Colonic mucosa (tissue), 4 donors: ENCODE measurements around the gene AGER. TPM values are rescaled to one million over a fixed set of nuclear protein-coding genes. Genes with fewer than 3 reads are reported as not detected.

ENCODE experiments used
- DNase-seq: peaks from one replicate; pipeline ENCODE4 v3.0.0-alpha.2; 2020
- H3K27ac ChIP-seq: fragments of 200-600 bp; one replicate; pipeline ENCODE4 v1.8.0; 2021
- H3K27me3 ChIP-seq: fragments of 200-600 bp; one replicate; pipeline ENCODE4 v1.8.0; 2021
- H3K36me3 ChIP-seq: fragments of 200-600 bp; one replicate; pipeline ENCODE4 v1.8.0; 2021
- H3K4me1 ChIP-seq: fragments of 200-600 bp; one replicate; pipeline ENCODE4 v1.8.0; 2021; ENCODE audit warnings: mild to moderate bottlenecking
- H3K4me3 ChIP-seq: fragments of 200-600 bp; one replicate; pipeline ENCODE4 v1.8.0; 2021
- H3K9ac ChIP-seq, 2 donors: one replicate each; pipeline ENCODE4 v1.7.0; 2013; ENCODE audit warnings: control low read depth in 2 of 2, low read depth in 2 of 2, low read length in 2 of 2
- H3K9me3 ChIP-seq: fragments of 200-600 bp; one replicate; pipeline ENCODE4 v1.8.0; 2021
- CTCF ChIP-seq: fragments of 200-600 bp; IDR thresholded peaks from one replicate; pipeline ENCODE4 v1.8.0; 2022; ENCODE audit warnings: antibody characterized with exemption, mild to moderate bottlenecking
- intact Hi-C: fragments of 100-400 bp; cut with DNase I; formaldehyde crosslinking; loops from one replicate; pipeline ENCODE4 v1.14.1; 2022
- total RNA-seq, 2 donors: library from RNA; stranded (reverse); fragmentation: NEBNext Ultra II Directional in 1 of 2; extraction: Animal tissue kit (Norgen Biotek cat#: 25700) in 1 of 2; gene quantifications; one replicate each; pipeline ENCODE4 v1.2.1, GENCODE V29; 2021
- donor health status: healthy.
- donor health status: DM: no; HTN: no; CAD: no.
- donor health status: DM: no; HTN: no; CAD: no.

Gene AGER
- total RNA-seq, 2 donors from 2014 or later: 4.1 to 10.1 TPM

GRCh38 chr6:32192608-32193039, 8.6 kb upstream of the AGER start, which contains the start of gene GPSM3:
Gene GPSM3 (minus strand): TSS chr6:32192643. CDS start chr6:32192513, 130 bp downstream.
- Histone ChIP-seq H3K4me3 (peak within 1 kb of the TSS; percentile 23), H3K9me3 (no peaks in the 10 kb centered on the region), H3K4me1 (peaks cover 2% of the 10 kb centered on the region), H3K36me3 (no peaks in the 10 kb centered on the region), H3K9ac (peak within 1 kb of the TSS; percentile 85 to 91), H3K27me3 (no peaks in the 10 kb centered on the region), H3K27ac (peak within 1 kb of the TSS; percentile 82)
- peak; percentile 69 for DNase-seq
- no peak for TF ChIP-seq CTCF
- intact Hi-C loops: no loop called here

- Histone ChIP-seq H3K9me3 (no peaks in the 10 kb centered on the region), H3K4me3 (peak overlapping the region; percentile 23), H3K27me3 (no peaks in the 10 kb centered on the region), H3K27ac (peak overlapping the region; percentile 82), H3K4me1 (peaks cover 2% of the 10 kb centered on the region), H3K9ac (peak overlapping the region; percentile 85 to 91), H3K36me3 (no peaks in the 10 kb centered on the region)
- TF ChIP-seq CTCF: no peak
- intact Hi-C loops: no loop called here
- DNase-seq: no peak
These were observed 7.9 kb upstream of the AGER start for GRCh38 chr6:32191696-32192607.

- Histone ChIP-seq H3K9me3 (no peaks in the 10 kb centered on the region), H3K9ac (peak overlapping the region; percentile 85 to 91), H3K27me3 (no peaks in the 10 kb centered on the region), H3K4me3 (peak overlapping the region; percentile 69), H3K4me1 (peaks cover 2% of the 10 kb centered on the region), H3K36me3 (no peaks in the 10 kb centered on the region), H3K27ac (peak overlapping the region; percentile 82)
- no peak for TF ChIP-seq CTCF
- DNase-seq: no peak
- intact Hi-C loops: no loop called here
These were observed 7.0 kb upstream of the AGER start for GRCh38 chr6:32190911-32191677.

- peak; percentile 95 for DNase-seq
- H3K9ac ChIP-seq: peak within 1 kb of the TSS; percentile 91
- H3K27ac ChIP-seq: peak within 1 kb of the TSS; percentile 87
- H3K4me1 ChIP-seq: peaks cover 2% of the 10 kb centered on the region
- peak within 1 kb of the TSS; percentile 69 for H3K4me3 ChIP-seq
- TF ChIP-seq CTCF: no peak
- no peaks in the 10 kb centered on the region for H3K9me3 ChIP-seq
- H3K36me3 ChIP-seq: no peaks in the 10 kb centered on the region
- intact Hi-C loops: no loop called here
- H3K27me3 ChIP-seq: no peaks in the 10 kb centered on the region
These were observed 6.2 kb upstream of the AGER start, which contains the start of gene PBX2 for GRCh38 chr6:32190054-32190851. Gene PBX2 (minus strand): TSS chr6:32190202. CDS start chr6:32189915, 287 bp downstream.

GRCh38 chr6:32189742-32190053, 5.6 kb upstream of the AGER start:
- peak overlapping the region; percentile 87 for H3K27ac ChIP-seq
- no peaks in the 10 kb centered on the region for H3K9me3 ChIP-seq
- H3K36me3 ChIP-seq: no peaks in the 10 kb centered on the region
- peak overlapping the region; percentile 84 to 91 for H3K9ac ChIP-seq
- H3K4me3 ChIP-seq: peak overlapping the region; percentile 69
- no peak for DNase-seq
- peaks cover under 1% of the 10 kb centered on the region for H3K4me1 ChIP-seq
- TF ChIP-seq CTCF: no peak
- no peaks in the 10 kb centered on the region for H3K27me3 ChIP-seq
- intact Hi-C loops: no loop called here
